ENCODE results near the gene FOXL1.

DNA sequence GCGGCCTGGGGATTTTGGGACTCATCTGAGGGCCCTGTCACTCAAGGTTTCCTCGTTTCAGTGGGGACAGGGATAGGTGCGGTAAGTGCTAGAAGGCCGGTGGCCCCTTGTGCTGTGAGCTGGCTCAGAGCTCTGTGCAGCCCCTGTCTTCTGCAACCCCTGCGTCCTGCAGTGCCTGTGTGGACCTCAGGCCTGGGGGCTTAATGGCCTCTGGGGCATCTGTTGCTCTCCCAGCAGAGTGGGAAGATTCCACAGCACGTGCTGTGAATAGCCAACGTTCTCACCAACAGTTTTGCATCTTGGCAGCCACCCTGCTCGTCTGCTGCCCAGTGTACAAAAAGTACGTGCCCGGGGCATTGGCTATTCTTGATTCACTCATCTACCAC lies 6.8 kb upstream of the FOXL1 start:
- TF ChIP-seq, protein P1, sequence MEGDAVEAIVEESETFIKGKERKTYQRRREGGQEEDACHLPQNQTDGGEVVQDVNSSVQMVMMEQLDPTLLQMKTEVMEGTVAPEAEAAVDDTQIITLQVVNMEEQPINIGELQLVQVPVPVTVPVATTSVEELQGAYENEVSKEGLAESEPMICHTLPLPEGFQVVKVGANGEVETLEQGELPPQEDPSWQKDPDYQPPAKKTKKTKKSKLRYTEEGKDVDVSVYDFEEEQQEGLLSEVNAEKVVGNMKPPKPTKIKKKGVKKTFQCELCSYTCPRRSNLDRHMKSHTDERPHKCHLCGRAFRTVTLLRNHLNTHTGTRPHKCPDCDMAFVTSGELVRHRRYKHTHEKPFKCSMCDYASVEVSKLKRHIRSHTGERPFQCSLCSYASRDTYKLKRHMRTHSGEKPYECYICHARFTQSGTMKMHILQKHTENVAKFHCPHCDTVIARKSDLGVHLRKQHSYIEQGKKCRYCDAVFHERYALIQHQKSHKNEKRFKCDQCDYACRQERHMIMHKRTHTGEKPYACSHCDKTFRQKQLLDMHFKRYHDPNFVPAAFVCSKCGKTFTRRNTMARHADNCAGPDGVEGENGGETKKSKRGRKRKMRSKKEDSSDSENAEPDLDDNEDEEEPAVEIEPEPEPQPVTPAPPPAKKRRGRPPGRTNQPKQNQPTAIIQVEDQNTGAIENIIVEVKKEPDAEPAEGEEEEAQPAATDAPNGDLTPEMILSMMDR (IDR thresholded peaks at IDR 0.05; ENCODE audit: low read length), result no peak
- TF ChIP-seq EZH2 (IDR thresholded peaks at IDR 0.05; ENCODE audit: borderline replicate concordance, low read length), result no peak
